ENCODE measurements around the gene SYNE1. TPM values are rescaled to one million over a fixed set of nuclear protein-coding genes. Genes with fewer than 3 reads are reported as not detected.
"Not testable (repeated sequence)": the region's sequence is repeated elsewhere in the genome, so short reads cannot be mapped to it uniquely, and the experiment has no call there.

The SYNE1 gene
- total RNA-seq, 1 donor from 2014 or later = 6.0 TPM

GRCh38 chr6:152426276-152426675 lies 210.9 kb downstream of the SYNE1 start:
- Histone ChIP-seq H3K4me2 (no peak overlapping the region), H2AFZ (replicated peaks) (no peak overlapping the region), H3K27me3 (no peaks in the 10 kb centered on the region), H3K4me3 (no peak overlapping the region), H3K9me3 (ENCODE audit: low read depth) (no peaks in the 10 kb centered on the region), H4K20me1 (ENCODE audit: low read depth) (no peaks in the 10 kb centered on the region), H3K4me1 (no peaks in the 10 kb centered on the region), H3K36me3 (no peaks in the 10 kb centered on the region), H3K27ac (no peak overlapping the region), H3F3A (ENCODE audit: low read depth) (no peaks in the 10 kb centered on the region), H3K9ac (no peak overlapping the region), H3K79me2 (ENCODE audit: low read depth) (no peaks in the 10 kb centered on the region)
- Mint-ChIP-seq H3K4me3 (no peak overlapping the region), H3K36me3 (no peaks in the 10 kb centered on the region), H3K4me1 (no peaks in the 10 kb centered on the region), H3K27ac (no peak overlapping the region), H3K27me3 (ENCODE audit: insufficient read depth, low read depth) (no peaks in the 10 kb centered on the region), H3K9me3 (peaks cover 2% of the 10 kb centered on the region)
- DNase-seq (ENCODE audit: low spot score) = no peak
- TF ChIP-seq CTCF (IDR thresholded peaks at IDR 0.05) (no peak), EZH2 (IDR thresholded peaks at IDR 0.05) (no peak), EZH2phosphoT487 (IDR thresholded peaks at IDR 0.05) (no peak)

GRCh38 chr6:152423216-152424103 lies 213.7 kb downstream of the SYNE1 start:
- Histone ChIP-seq H3K9ac (no peak overlapping the region), H3K4me1 (no peaks in the 10 kb centered on the region), H3K36me3 (no peaks in the 10 kb centered on the region), H3K4me3 (no peak overlapping the region), H3K4me2 (no peak overlapping the region), H3K9me3 (ENCODE audit: low read depth) (no peaks in the 10 kb centered on the region), H3K27ac (no peak overlapping the region), H3K79me2 (ENCODE audit: low read depth) (no peaks in the 10 kb centered on the region), H3K27me3 (no peaks in the 10 kb centered on the region), H3F3A (ENCODE audit: low read depth) (no peaks in the 10 kb centered on the region), H4K20me1 (ENCODE audit: low read depth) (no peaks in the 10 kb centered on the region), H2AFZ (replicated peaks) (no peak overlapping the region)
- no peak for DNase-seq (ENCODE audit: low spot score)
- Mint-ChIP-seq H3K4me1 (no peaks in the 10 kb centered on the region), H3K27me3 (ENCODE audit: insufficient read depth, low read depth) (no peaks in the 10 kb centered on the region), H3K36me3 (no peaks in the 10 kb centered on the region), H3K27ac (no peak overlapping the region), H3K9me3 (peaks cover 2% of the 10 kb centered on the region), H3K4me3 (no peak overlapping the region)
- no peak for TF ChIP-seq EZH2phosphoT487 (IDR thresholded peaks at IDR 0.05)
- peak; percentile 16 for TF ChIP-seq CTCF (IDR thresholded peaks at IDR 0.05)

- DNase-seq (ENCODE audit: low spot score); H3K4me3 Mint-ChIP-seq; H3K9me3 ChIP-seq (ENCODE audit: low read depth); H3K36me3 ChIP-seq; H3K9ac ChIP-seq; H2AFZ ChIP-seq (replicated peaks); H3K4me3 ChIP-seq; H3K9me3 Mint-ChIP-seq; H4K20me1 ChIP-seq (ENCODE audit: low read depth); H3K27me3 Mint-ChIP-seq (ENCODE audit: insufficient read depth, low read depth); H3K36me3 Mint-ChIP-seq; H3K79me2 ChIP-seq (ENCODE audit: low read depth); H3K27ac ChIP-seq; H3K4me2 ChIP-seq; H3K27me3 ChIP-seq; H3K4me1 ChIP-seq; H3K27ac Mint-ChIP-seq; H3F3A ChIP-seq (ENCODE audit: low read depth); H3K4me1 Mint-ChIP-seq: not testable (repeated sequence)
These were observed 215.7 kb downstream of the SYNE1 start for GRCh38 chr6:152421496-152421895.

GRCh38 chr6:152420696-152421095 lies 216.5 kb downstream of the SYNE1 start:
- peaks cover 2% of the 10 kb centered on the region for H3K9me3 Mint-ChIP-seq
- H3K27ac Mint-ChIP-seq = no peak overlapping the region
- no peak overlapping the region for H3K4me3 ChIP-seq
- DNase-seq (ENCODE audit: low spot score) = no peak
- H3K4me1 ChIP-seq = no peaks in the 10 kb centered on the region
- H3K27ac ChIP-seq = no peak overlapping the region
- H4K20me1 ChIP-seq (ENCODE audit: low read depth) = no peaks in the 10 kb centered on the region
- H3K4me1 Mint-ChIP-seq = no peaks in the 10 kb centered on the region
- no peak overlapping the region for H3K4me3 Mint-ChIP-seq
- H3K36me3 ChIP-seq = no peaks in the 10 kb centered on the region
- H3K9me3 ChIP-seq (ENCODE audit: low read depth) = no peaks in the 10 kb centered on the region
- no peaks in the 10 kb centered on the region for H3F3A ChIP-seq (ENCODE audit: low read depth)
- H3K79me2 ChIP-seq (ENCODE audit: low read depth) = no peaks in the 10 kb centered on the region
- H3K36me3 Mint-ChIP-seq = no peaks in the 10 kb centered on the region
- TF ChIP-seq CTCF (IDR thresholded peaks at IDR 0.05) = no peak
- no peak for TF ChIP-seq EZH2 (IDR thresholded peaks at IDR 0.05)
- no peak for TF ChIP-seq EZH2phosphoT487 (IDR thresholded peaks at IDR 0.05)
- no peak overlapping the region for H3K4me2 ChIP-seq
- no peaks in the 10 kb centered on the region for H3K27me3 ChIP-seq
- no peak overlapping the region for H2AFZ ChIP-seq (replicated peaks)
- no peaks in the 10 kb centered on the region for H3K27me3 Mint-ChIP-seq (ENCODE audit: insufficient read depth, low read depth)
- no peak overlapping the region for H3K9ac ChIP-seq

All from neural progenitor cell (in vitro differentiated cells).